Parathyroid adenoma (tissue), 2 donors: ENCODE measurements around the gene MUC6.

ENCODE experiments used
- H2AFZ ChIP-seq: fragments of 300-600 bp; sonication (generic); one replicate; pipeline ENCODE4 v1.7.0; 2017; ENCODE audit warnings: antibody characterized with exemption, mild to moderate bottlenecking
- H3K27ac ChIP-seq: fragments of 300-600 bp; sonication (generic); one replicate; pipeline ENCODE4 v1.7.0; 2017
- H3K27me3 ChIP-seq: fragments of 300-600 bp; sonication (generic); one replicate; pipeline ENCODE4 v1.7.0; 2017; ENCODE audit warnings: low read length; ENCODE audit not compliant: control insufficient read depth, insufficient read depth
- H3K36me3 ChIP-seq: fragments of 300-600 bp; sonication (generic); one replicate; pipeline ENCODE4 v1.7.0; 2017; ENCODE audit warnings: low read length; ENCODE audit not compliant: control insufficient read depth, insufficient read depth
- H3K4me1 ChIP-seq: fragments of 300-600 bp; sonication (generic); one replicate; pipeline ENCODE4 v1.7.0; 2017; ENCODE audit warnings: control low read depth
- H3K4me2 ChIP-seq: fragments of 300-600 bp; sonication (generic); one replicate; pipeline ENCODE4 v1.7.0; 2017; ENCODE audit warnings: low read length
- H3K4me3 ChIP-seq: fragments of 300-600 bp; sonication (generic); one replicate; pipeline ENCODE4 v1.7.0; 2017; ENCODE audit warnings: low read depth, low read length
- H3K79me2 ChIP-seq: fragments of 300-600 bp; sonication (generic); one replicate; pipeline ENCODE4 v1.7.0; 2017; ENCODE audit warnings: control low read depth
- H3K9ac ChIP-seq: fragments of 300-600 bp; sonication (generic); one replicate; pipeline ENCODE4 v1.7.0; 2017; ENCODE audit warnings: mild to moderate bottlenecking
- H3K9me3 ChIP-seq: fragments of 300-600 bp; sonication (generic); one replicate; pipeline ENCODE4 v1.7.0; 2017; ENCODE audit warnings: low read length; ENCODE audit not compliant: control insufficient read depth
- CTCF ChIP-seq: fragments of 300-600 bp; sonication (generic); IDR thresholded peaks from one replicate; pipeline ENCODE4 v1.7.0; 2017; ENCODE audit warnings: antibody characterized with exemption, mild to moderate bottlenecking
- donor health status: primary hyperparathyroidism.

MUC6 gene

GRCh38 chr11:1054143-1055108 is 17.9 kb upstream of the MUC6 start:
- H3K27me3 ChIP-seq = no peaks in the 10 kb centered on the region
- no peak overlapping the region for H3K27ac ChIP-seq

GRCh38 chr11:1053121-1053901 is 16.8 kb upstream of the MUC6 start:
- Histone ChIP-seq H3K9me3 (no peaks in the 10 kb centered on the region), H3K79me2 (no peaks in the 10 kb centered on the region), H3K4me1 (no peaks in the 10 kb centered on the region), H3K27me3 (no peaks in the 10 kb centered on the region), H3K9ac (no peak overlapping the region), H3K36me3 (no peaks in the 10 kb centered on the region), H3K4me3 (no peak overlapping the region), H3K4me2 (no peak overlapping the region), H3K27ac (no peak overlapping the region), H2AFZ (no peak overlapping the region)
- TF ChIP-seq CTCF = no peak

More at GRCh38 chr11:1054143-1055108, 17.9 kb upstream of the MUC6 start:
- TF ChIP-seq CTCF = no peak
- no peaks in the 10 kb centered on the region for H3K9me3 ChIP-seq
- H3K4me3 ChIP-seq = no peak overlapping the region
- H3K4me2 ChIP-seq = no peak overlapping the region
- H2AFZ ChIP-seq = no peak overlapping the region
- H3K4me1 ChIP-seq = no peaks in the 10 kb centered on the region
- no peak overlapping the region for H3K9ac ChIP-seq
- H3K36me3 ChIP-seq = no peaks in the 10 kb centered on the region
- H3K79me2 ChIP-seq = no peaks in the 10 kb centered on the region

- H3K27ac ChIP-seq = no peak overlapping the region
- H3K27me3 ChIP-seq = no peaks in the 10 kb centered on the region
- no peaks in the 10 kb centered on the region for H3K36me3 ChIP-seq
- TF ChIP-seq CTCF = no peak
- no peaks in the 10 kb centered on the region for H3K9me3 ChIP-seq
- H2AFZ ChIP-seq = no peak overlapping the region
- no peaks in the 10 kb centered on the region for H3K4me1 ChIP-seq
- no peaks in the 10 kb centered on the region for H3K79me2 ChIP-seq
- H3K4me3 ChIP-seq = no peak overlapping the region
- H3K9ac ChIP-seq = no peak overlapping the region
- no peak overlapping the region for H3K4me2 ChIP-seq
Measured at GRCh38 chr11:1052133-1053011, 15.9 kb upstream of the MUC6 start.

- H3K36me3 ChIP-seq = no peaks in the 10 kb centered on the region
- H3K4me3 ChIP-seq = no peak overlapping the region
- no peak overlapping the region for H3K27ac ChIP-seq
- H3K9ac ChIP-seq = no peak overlapping the region
- no peaks in the 10 kb centered on the region for H3K79me2 ChIP-seq
- no peaks in the 10 kb centered on the region for H3K27me3 ChIP-seq
- H3K4me1 ChIP-seq = no peaks in the 10 kb centered on the region
- no peaks in the 10 kb centered on the region for H3K9me3 ChIP-seq
- no peak overlapping the region for H3K4me2 ChIP-seq
- TF ChIP-seq CTCF = no peak
- no peak overlapping the region for H2AFZ ChIP-seq
Measured at GRCh38 chr11:1051356-1052132, 15.0 kb upstream of the MUC6 start.
